Osteocyte (in vitro differentiated cells): ENCODE measurements around the gene MSGN1. TPM values are rescaled to one million over a fixed set of nuclear protein-coding genes. Genes with fewer than 3 reads are reported as not detected.

Experiments
- DNase-seq: peaks from one replicate; pipeline ENCODE4 v3.0.0; 2021; ENCODE audit warnings: mixed read lengths; ENCODE audit not compliant: unreplicated experiment; ENCODE audit errors: extremely low spot score
- H3K27ac Mint-ChIP-seq: one replicate; pipeline ENCODE4 v1.8.0; 2021; ENCODE audit warnings: mild to moderate bottlenecking, mixed read lengths; ENCODE audit not compliant: unreplicated experiment
- H3K27me3 Mint-ChIP-seq: one replicate; pipeline ENCODE4 v1.8.0; 2021; ENCODE audit warnings: mixed read lengths; ENCODE audit not compliant: unreplicated experiment
- H3K36me3 Mint-ChIP-seq: one replicate; pipeline ENCODE4 v1.8.0; 2021; ENCODE audit warnings: mixed read lengths; ENCODE audit not compliant: unreplicated experiment
- H3K4me1 Mint-ChIP-seq: one replicate; pipeline ENCODE4 v1.8.0; 2021; ENCODE audit warnings: mixed read lengths; ENCODE audit not compliant: unreplicated experiment
- H3K4me3 Mint-ChIP-seq: one replicate; pipeline ENCODE4 v1.8.0; 2021; ENCODE audit warnings: mild to moderate bottlenecking, moderate library complexity, mixed read lengths; ENCODE audit not compliant: unreplicated experiment
- H3K9me3 Mint-ChIP-seq: one replicate; pipeline ENCODE4 v1.8.0; 2021; ENCODE audit warnings: mixed read lengths; ENCODE audit not compliant: unreplicated experiment
- CTCF ChIP-seq: fragments of 200-600 bp; sonication (generic); IDR thresholded peaks from 2 replicates; pipeline ENCODE4 v1.5.0; 2021; ENCODE audit warnings: antibody characterized with exemption, mild to moderate bottlenecking, moderate library complexity
- total RNA-seq: library from RNA; stranded (reverse); gene quantifications from 2 replicates; pipeline ENCODE4 v1.2.1, GENCODE V29; 2021

The MSGN1 gene
- total RNA-seq, 1 donor from 2014 or later: not detected

- H3K27ac Mint-ChIP-seq: no peak overlapping the region
- H3K4me3 Mint-ChIP-seq: no peak overlapping the region
- H3K36me3 Mint-ChIP-seq: no peaks in the 10 kb centered on the region
- DNase-seq: no peak
- peaks cover 28% of the 10 kb centered on the region for H3K27me3 Mint-ChIP-seq
- no peaks in the 10 kb centered on the region for H3K9me3 Mint-ChIP-seq
- no peak for TF ChIP-seq CTCF
- H3K4me1 Mint-ChIP-seq: no peaks in the 10 kb centered on the region
These were observed 37.5 kb downstream of the MSGN1 start for GRCh38 chr2:17853799-17854198.

- H3K4me1 Mint-ChIP-seq: no peaks in the 10 kb centered on the region
- H3K36me3 Mint-ChIP-seq: no peaks in the 10 kb centered on the region
- no peak for DNase-seq
- no peak overlapping the region for H3K4me3 Mint-ChIP-seq
- peaks cover 25% of the 10 kb centered on the region for H3K27me3 Mint-ChIP-seq
- no peaks in the 10 kb centered on the region for H3K9me3 Mint-ChIP-seq
- no peak for TF ChIP-seq CTCF
- no peak overlapping the region for H3K27ac Mint-ChIP-seq
These were observed 40.8 kb downstream of the MSGN1 start for GRCh38 chr2:17857021-17857420.

- no peak for DNase-seq
- peaks cover 25% of the 10 kb centered on the region for H3K27me3 Mint-ChIP-seq
- H3K36me3 Mint-ChIP-seq: no peaks in the 10 kb centered on the region
- no peak for TF ChIP-seq CTCF
- no peak overlapping the region for H3K27ac Mint-ChIP-seq
- no peaks in the 10 kb centered on the region for H3K4me1 Mint-ChIP-seq
- no peak overlapping the region for H3K4me3 Mint-ChIP-seq
- no peaks in the 10 kb centered on the region for H3K9me3 Mint-ChIP-seq
These were observed 41.8 kb downstream of the MSGN1 start for GRCh38 chr2:17858064-17858463.

- no peaks in the 10 kb centered on the region for H3K4me1 Mint-ChIP-seq
- no peaks in the 10 kb centered on the region for H3K36me3 Mint-ChIP-seq
- no peaks in the 10 kb centered on the region for H3K9me3 Mint-ChIP-seq
These were observed 47.3 kb downstream of the MSGN1 start for GRCh38 chr2:17863539-17863938.

GRCh38 chr2:17864676-17865075, 48.4 kb downstream of the MSGN1 start:
- no peak for TF ChIP-seq CTCF
- no peaks in the 10 kb centered on the region for H3K36me3 Mint-ChIP-seq
- H3K4me3 Mint-ChIP-seq: no peak overlapping the region
- DNase-seq: no peak
- H3K4me1 Mint-ChIP-seq: no peaks in the 10 kb centered on the region
- no peak overlapping the region for H3K27ac Mint-ChIP-seq
- H3K27me3 Mint-ChIP-seq: no peaks in the 10 kb centered on the region
- no peaks in the 10 kb centered on the region for H3K9me3 Mint-ChIP-seq

More at GRCh38 chr2:17863539-17863938, 47.3 kb downstream of the MSGN1 start:
- TF ChIP-seq CTCF: no peak
- no peak overlapping the region for H3K27ac Mint-ChIP-seq
- no peak for DNase-seq
- H3K27me3 Mint-ChIP-seq: no peaks in the 10 kb centered on the region
- H3K4me3 Mint-ChIP-seq: no peak overlapping the region
